Erythroblast (primary cell): Measurements from ENCODE around the gene TGFBR3L.

Experiments
- GATA1 ChIP-seq: IDR thresholded peaks from 2 replicates; pipeline ENCODE4 v1.6.1; 2011; ENCODE audit warnings: low read depth, mild to moderate bottlenecking, control low read depth, low read length, moderate library complexity
- POLR2A ChIP-seq: IDR thresholded peaks from 2 replicates; pipeline ENCODE4 v1.6.1; 2011; ENCODE audit warnings: mild to moderate bottlenecking, low read length

- TF ChIP-seq POLR2A = no peak
- no peak for TF ChIP-seq GATA1
Observed at GRCh38 chr19:7916955-7917266, 2.3 kb downstream of the TGFBR3L start.
